HG03354 (cell line): Measurements from ENCODE around the gene CHAT.

Source experiments
- ATAC-seq: cut with Tn5 transposase; IDR thresholded peaks from one replicate; pipeline ENCODE4 v1.9.1; 2021; ENCODE audit warnings: mild to moderate bottlenecking; ENCODE audit not compliant: unreplicated experiment, poor library complexity, severe bottlenecking

Gene CHAT

GRCh38 chr10:49709934-49710333, 96.1 kb downstream of the CHAT start:
- no peak for ATAC-seq

GRCh38 chr10:49710966-49711365, 97.1 kb downstream of the CHAT start:
- ATAC-seq = no peak

- ATAC-seq = no peak
Measured at GRCh38 chr10:49711481-49711880, 97.6 kb downstream of the CHAT start.

- ATAC-seq = no peak
Measured at GRCh38 chr10:49713266-49713665, 99.4 kb downstream of the CHAT start.
